ENCODE data around the gene TMEM9B. TPM values are rescaled to one million over a fixed set of nuclear protein-coding genes. Genes with fewer than 3 reads are reported as not detected.

Gene TMEM9B
- total and polyA plus RNA-seq, 9 of the 15 experiments (the other 6 are each of a cell fraction or from before 2014, with no cell fraction given): 7.7 to 20.0 (median 14.0) TPM

- Histone ChIP-seq H3K36me3 (ENCODE audit: control insufficient read depth, insufficient read depth, low read length) (no peaks in the 10 kb centered on the region), H3K79me2 (ENCODE audit: control insufficient read depth, insufficient read depth, low read length) (peaks cover 4% of the 10 kb centered on the region; the same call in 1 of the 3 replicates), H3K27ac (ENCODE audit: extremely low read depth, low read depth, low read length) (peak overlapping the region; percentile 39; the same call in 2 of the 3 replicates), H3K9ac (ENCODE audit: insufficient read depth in 1 of 2, low read depth in 2 of 2, low read length in 2 of 2) (peak overlapping the region in 1 of 2 experiments; percentile 37; a peak in 1 of 4 replicates), H2AFZ (ENCODE audit: low read depth, low read length) (peak overlapping the region; percentile 66), H3K27me3 (ENCODE audit: control insufficient read depth in 2 of 2, insufficient read depth in 2 of 2, low read length in 2 of 2) (no peaks in the 10 kb centered on the region; a peak in 2 of 5 replicates), H3K9me3 (replicated peaks; ENCODE audit: control insufficient read depth, insufficient read depth, low read depth, low read length) (no peaks in the 10 kb centered on the region), H3K4me1 (replicated peaks in 1 of 2; ENCODE audit: control insufficient read depth in 2 of 2, insufficient read depth in 2 of 2, low read length in 2 of 2) (peaks cover 15 to 23% of the 10 kb centered on the region in 2 experiments), H3K4me3 (no peak overlapping the region), H4K20me1 (replicated peaks; ENCODE audit: control insufficient read depth, insufficient read depth, low read length) (no peaks in the 10 kb centered on the region; the same call in 1 of the 2 replicates), H3K4me2 (ENCODE audit: insufficient read depth, low read length) (peak overlapping the region; percentile 70), H3K9me1 (ENCODE audit: control insufficient read depth, insufficient read depth, low read length) (no peaks in the 10 kb centered on the region)
- BruUV-seq (replicated peaks): no TSS peak
- intact Hi-C loops (cut with micrococcal nuclease): loop anchor here (5.0 kb wide), 1 partner anchor 39 kb away; the partner anchor contains the start of gene TMEM9B
- ATAC-seq (peak; percentile 72), DNase-seq (ENCODE audit: extremely low read depth in 1 of 4, low spot score in 3 of 4) (peak in 2 of 4 experiments; percentile 50 to 71), FAIRE-seq (peak; percentile 86)
- in situ Hi-C loops (cut with MboI): no loop called here
- ChIA-PET POLR2A (interaction anchor here (2.5 kb wide), 1 partner anchor 14 kb away, joined by 17 read pairs; no protein-coding TSS in a partner anchor), CTCF (ENCODE audit: low intra/inter-chr PET ratio) (no interaction called here)
- WGBS (ENCODE audit: insufficient coverage, low coverage, missing lambda C conversion rate): 16% methylated on average over 6 of the region's 6 CpGs
- TF ChIP-seq ZFP1 (CRISPR knock-in tag; IDR thresholded peaks at IDR 0.05): no peak
- TF ChIP-seq RAD21 (CRISPR knock-in tag; conservative IDR thresholded peaks at IDR 0.05 in 1 of 2, IDR thresholded peaks at IDR 0.05 in 1 of 2): peak in 1 of 2 experiments; percentile 6; a peak in 1 of 4 replicates
- TF ChIP-seq ELK1 (CRISPR knock-in tag; IDR thresholded peaks at IDR 0.05): no peak
- TF ChIP-seq HNRNPUL1 (IDR thresholded peaks at IDR 0.05; ENCODE audit: low read length): no peak
- TF ChIP-seq CCNT2 (IDR thresholded peaks at IDR 0.05; ENCODE audit: borderline replicate concordance, extremely low read depth, insufficient read length, low read depth, low read length): no peak
- TF ChIP-seq STAT5A (IDR thresholded peaks at IDR 0.05; ENCODE audit: borderline replicate concordance, low read length): no peak
- TF ChIP-seq HDAC1 (IDR thresholded peaks at IDR 0.05): no peak
- peak; percentile 20; the same call in 1 of the 2 replicates for TF ChIP-seq TCF3 (CRISPR knock-in tag; IDR thresholded peaks at IDR 0.05)
- TF ChIP-seq SPI1 (IDR thresholded peaks at IDR 0.05; ENCODE audit: borderline replicate concordance, low read depth, low read length): peak; percentile 42; the same call in 1 of the 2 replicates
- no peak for TF ChIP-seq CREB1 (IDR thresholded peaks at IDR 0.05)
- peak; percentile 58; the same call in 1 of the 2 replicates for TF ChIP-seq CREB1 (CRISPR knock-in tag; IDR thresholded peaks at IDR 0.05)
- peak; percentile 17; the same call in 1 of the 2 replicates for TF ChIP-seq ATF7 (IDR thresholded peaks at IDR 0.05)
- no peak for TF ChIP-seq CHD1 (IDR thresholded peaks at IDR 0.05; ENCODE audit: low read length)
- no peak for TF ChIP-seq POLR3G (IDR thresholded peaks at IDR 0.05; ENCODE audit: extremely low read depth, insufficient read length, insufficient replicate concordance)
- TF ChIP-seq SMARCE1 (IDR thresholded peaks at IDR 0.05): peak; percentile 74
- TF ChIP-seq MAX (CRISPR knock-in tag; IDR thresholded peaks at IDR 0.05): peak; percentile 64; the same call in 1 of the 2 replicates
- TF ChIP-seq TAF9B (IDR thresholded peaks at IDR 0.05; ENCODE audit: partially characterized antibody): no peak
- no peak for TF ChIP-seq ZNF146 (CRISPR knock-in tag; IDR thresholded peaks at IDR 0.05; ENCODE audit: unreplicated experiment)
- no peak for TF ChIP-seq ZNF239 (CRISPR knock-in tag; IDR thresholded peaks at IDR 0.05)
- TF ChIP-seq GABPB2 (CRISPR knock-in tag; conservative IDR thresholded peaks at IDR 0.05): no peak
- peak; percentile 16 to 81 for TF ChIP-seq E2F6 (IDR thresholded peaks at IDR 0.05; ENCODE audit: borderline replicate concordance in 1 of 2, extremely low read depth in 1 of 2, insufficient read depth in 1 of 2, insufficient read length in 1 of 2, low read depth in 1 of 2, low read length in 1 of 2, poor library complexity in 1 of 2, severe bottlenecking in 1 of 2)
These were observed 37.5 kb upstream of the TMEM9B start for GRCh38 chr11:9001736-9002135.

Measured in K562 (cell line).